WTC11 (cell line): ENCODE results near the gene INVS. TPM values are rescaled to one million over a fixed set of nuclear protein-coding genes. Genes with fewer than 3 reads are reported as not detected.
"Not testable (repeated sequence)": the region's sequence is repeated elsewhere in the genome, so short reads cannot be mapped to it uniquely, and the experiment has no call there.

Experiments
- ATAC-seq: fragments of 200-7000 bp; cut with Tn5 transposase; 2 replicates; pipeline ENCODE4 v1.10.0; 2021; ENCODE audit warnings: mild to moderate bottlenecking, moderate library complexity
- CTCF ChIA-PET: fragments of 300-600 bp; sonication (Branson Sonifier 250); formaldehyde crosslinking; loops from one replicate; lab custom pipeline; 2021; ENCODE audit warnings: antibody characterized with exemption; lab: Charles Lee
- POLR2A ChIA-PET: fragments of 350-600 bp; sonication (Branson Sonifier 250); formaldehyde crosslinking; loops from one replicate; lab custom pipeline; 2021; ENCODE audit warnings: antibody characterized with exemption; lab: Charles Lee
- DNase-seq: peaks from one replicate; pipeline ENCODE4 v3.0.0; 2021; ENCODE audit warnings: low spot score
- H3K27ac Mint-ChIP-seq: 2 replicates; pipeline ENCODE4 v1.8.0; 2021; ENCODE audit warnings: mixed read lengths
- H3K27me3 Mint-ChIP-seq: 2 replicates; pipeline ENCODE4 v1.8.0; 2021; ENCODE audit warnings: low read depth, mild to moderate bottlenecking, moderate library complexity, mixed read lengths
- H3K36me3 Mint-ChIP-seq: 2 replicates; pipeline ENCODE4 v1.8.0; 2021; ENCODE audit warnings: mixed read lengths
- H3K4me1 Mint-ChIP-seq: 2 replicates; pipeline ENCODE4 v1.8.0; 2022; ENCODE audit warnings: mixed read lengths
- H3K4me3 Mint-ChIP-seq: 2 replicates; pipeline ENCODE4 v1.8.0; 2021; ENCODE audit warnings: mild to moderate bottlenecking, moderate library complexity, mixed read lengths
- H3K9me3 Mint-ChIP-seq: 2 replicates; pipeline ENCODE4 v1.8.0; 2021; ENCODE audit warnings: mixed read lengths
- AR ChIP-seq: fragments of 250-450 bp; sonication (Bioruptor Pico); IDR thresholded peaks from 2 replicates; pipeline ENCODE4 v1.9.0; 2021; ENCODE audit warnings: mild to moderate bottlenecking
- CDX4 ChIP-seq: fragments of 250-450 bp; sonication (Bioruptor Pico); IDR thresholded peaks from 2 replicates; pipeline ENCODE4 v1.9.0; 2021; ENCODE audit warnings: moderate library complexity, mild to moderate bottlenecking, inconsistent platforms, borderline replicate concordance
- ESRRA ChIP-seq: sonication (generic); formaldehyde crosslinking; IDR thresholded peaks from 2 replicates; pipeline ENCODE4 v1.8.1; 2022; ENCODE audit warnings: mild to moderate bottlenecking, missing genetic modification reagents, borderline replicate concordance
- ETV6 ChIP-seq: sonication (generic); formaldehyde crosslinking; IDR thresholded peaks from 2 replicates; pipeline ENCODE4 v1.8.1; 2022; ENCODE audit warnings: mild to moderate bottlenecking, missing genetic modification reagents
- IRF1 ChIP-seq: sonication (generic); formaldehyde crosslinking; IDR thresholded peaks from 2 replicates; pipeline ENCODE4 v1.8.0; 2023; ENCODE audit warnings: missing genetic modification reagents
- IRF2 ChIP-seq: sonication (generic); formaldehyde crosslinking; IDR thresholded peaks from 2 replicates; pipeline ENCODE4 v1.8.0; 2022; ENCODE audit warnings: low read depth, missing genetic modification reagents, borderline replicate concordance
- JAZF1 ChIP-seq: fragments of 250-450 bp; sonication (Bioruptor Pico); IDR thresholded peaks from 2 replicates; pipeline ENCODE4 v1.9.0; 2021; ENCODE audit warnings: moderate library complexity, mild to moderate bottlenecking, inconsistent platforms
- MAX ChIP-seq: sonication (generic); formaldehyde crosslinking; IDR thresholded peaks from 2 replicates; pipeline ENCODE4 v1.8.0; 2022; ENCODE audit warnings: mild to moderate bottlenecking, missing genetic modification reagents
- MYBL2 ChIP-seq: sonication (generic); formaldehyde crosslinking; IDR thresholded peaks from 2 replicates; pipeline ENCODE4 v1.8.1; 2023; ENCODE audit warnings: mild to moderate bottlenecking, moderate library complexity, missing genetic modification reagents
- NFATC4 ChIP-seq: fragments of 250-450 bp; sonication (Bioruptor Pico); IDR thresholded peaks from 2 replicates; pipeline ENCODE4 v1.9.0; 2021; ENCODE audit warnings: mild to moderate bottlenecking
- PREB ChIP-seq: sonication (generic); formaldehyde crosslinking; IDR thresholded peaks from 2 replicates; pipeline ENCODE4 v1.8.1; 2022; ENCODE audit warnings: mild to moderate bottlenecking, missing genetic modification reagents, moderate library complexity, borderline replicate concordance
- PRRX2 ChIP-seq: fragments of 250-450 bp; sonication (Bioruptor Pico); IDR thresholded peaks from 2 replicates; pipeline ENCODE4 v1.8.0; 2021; ENCODE audit warnings: mild to moderate bottlenecking
- SMAD3 ChIP-seq: sonication (generic); formaldehyde crosslinking; IDR thresholded peaks from 2 replicates; pipeline ENCODE4 v1.8.0; 2022; ENCODE audit warnings: missing genetic modification reagents, mild to moderate bottlenecking, borderline replicate concordance
- SOX15 ChIP-seq: fragments of 250-450 bp; sonication (Bioruptor Pico); IDR thresholded peaks from 2 replicates; pipeline ENCODE4 v1.9.0; 2021; ENCODE audit warnings: mild to moderate bottlenecking
- ZNF138 ChIP-seq: sonication (generic); formaldehyde crosslinking; conservative IDR thresholded peaks from 2 replicates; pipeline ENCODE4 v1.8.1; 2022; ENCODE audit warnings: mild to moderate bottlenecking, moderate library complexity, missing genetic modification reagents
- ZNF423 ChIP-seq: fragments of 250-450 bp; sonication (Bioruptor Pico); IDR thresholded peaks from 2 replicates; pipeline ENCODE4 v2.1.2; 2022; ENCODE audit warnings: mild to moderate bottlenecking, moderate library complexity
- total RNA-seq: library from RNA; stranded (reverse); gene quantifications from 3 replicates; pipeline ENCODE4 v1.2.3, GENCODE V29; 2021
- TF ChIP-seq, protein P1 (sequence below): sonication (generic); formaldehyde crosslinking; conservative IDR thresholded peaks from 2 replicates; pipeline ENCODE4 v1.8.1; 2023; ENCODE audit warnings: mild to moderate bottlenecking, low read depth, missing genetic modification reagents, moderate library complexity
- TF ChIP-seq, protein P2 (sequence below): sonication (generic); formaldehyde crosslinking; IDR thresholded peaks from 2 replicates; pipeline ENCODE4 v1.8.1; 2023; ENCODE audit warnings: mild to moderate bottlenecking, missing genetic modification reagents, moderate library complexity
- TF ChIP-seq, protein P3 (sequence below): sonication (generic); formaldehyde crosslinking; IDR thresholded peaks from 2 replicates; pipeline ENCODE4 v1.8.1; 2022; ENCODE audit warnings: mild to moderate bottlenecking, moderate library complexity, missing genetic modification reagents

INVS gene
- total RNA-seq, 1 experiment from 2014 or later = 8.1 TPM

DNA sequence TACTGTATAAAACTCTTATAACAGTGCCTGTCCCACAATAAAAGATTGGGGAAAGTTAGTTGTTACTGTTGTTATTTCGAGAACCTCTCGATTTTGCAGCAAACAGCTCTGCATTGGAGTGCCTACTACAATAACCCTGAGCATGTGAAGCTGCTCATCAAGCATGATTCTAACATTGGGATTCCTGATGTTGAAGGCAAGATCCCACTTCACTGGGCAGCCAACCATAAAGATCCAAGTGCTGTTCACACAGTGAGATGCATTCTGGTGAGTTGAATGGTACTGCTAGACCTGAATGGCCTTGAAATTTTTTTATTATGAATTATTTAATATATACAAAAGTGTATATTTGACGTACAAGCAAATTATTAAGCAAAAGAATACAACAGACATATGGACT, 130.5 kb downstream of the INVS start:
- H3K4me1 Mint-ChIP-seq = no peaks in the 10 kb centered on the region
- CTCF ChIA-PET = no interaction called here
- no peak for DNase-seq
- TF ChIP-seq ETV6 (CRISPR knock-in tag) (no peak), ZNF138 (CRISPR knock-in tag) (no peak), ZNF423 (CRISPR knock-in tag) (no peak), MAX (no peak), IRF2 (CRISPR knock-in tag) (no peak), AR (CRISPR knock-in tag) (no peak), ESRRA (CRISPR knock-in tag) (no peak), SOX15 (CRISPR knock-in tag) (no peak), MYBL2 (no peak), JAZF1 (no peak), CDX4 (CRISPR knock-in tag) (no peak), IRF1 (CRISPR knock-in tag) (no peak), PREB (CRISPR knock-in tag) (no peak), PRRX2 (CRISPR knock-in tag) (no peak), NFATC4 (CRISPR knock-in tag) (no peak), SMAD3 (CRISPR knock-in tag) (no peak)
- TF ChIP-seq, protein P1, sequence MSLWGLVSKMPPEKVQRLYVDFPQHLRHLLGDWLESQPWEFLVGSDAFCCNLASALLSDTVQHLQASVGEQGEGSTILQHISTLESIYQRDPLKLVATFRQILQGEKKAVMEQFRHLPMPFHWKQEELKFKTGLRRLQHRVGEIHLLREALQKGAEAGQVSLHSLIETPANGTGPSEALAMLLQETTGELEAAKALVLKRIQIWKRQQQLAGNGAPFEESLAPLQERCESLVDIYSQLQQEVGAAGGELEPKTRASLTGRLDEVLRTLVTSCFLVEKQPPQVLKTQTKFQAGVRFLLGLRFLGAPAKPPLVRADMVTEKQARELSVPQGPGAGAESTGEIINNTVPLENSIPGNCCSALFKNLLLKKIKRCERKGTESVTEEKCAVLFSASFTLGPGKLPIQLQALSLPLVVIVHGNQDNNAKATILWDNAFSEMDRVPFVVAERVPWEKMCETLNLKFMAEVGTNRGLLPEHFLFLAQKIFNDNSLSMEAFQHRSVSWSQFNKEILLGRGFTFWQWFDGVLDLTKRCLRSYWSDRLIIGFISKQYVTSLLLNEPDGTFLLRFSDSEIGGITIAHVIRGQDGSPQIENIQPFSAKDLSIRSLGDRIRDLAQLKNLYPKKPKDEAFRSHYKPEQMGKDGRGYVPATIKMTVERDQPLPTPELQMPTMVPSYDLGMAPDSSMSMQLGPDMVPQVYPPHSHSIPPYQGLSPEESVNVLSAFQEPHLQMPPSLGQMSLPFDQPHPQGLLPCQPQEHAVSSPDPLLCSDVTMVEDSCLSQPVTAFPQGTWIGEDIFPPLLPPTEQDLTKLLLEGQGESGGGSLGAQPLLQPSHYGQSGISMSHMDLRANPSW = no peak
- TF ChIP-seq, protein P2, sequence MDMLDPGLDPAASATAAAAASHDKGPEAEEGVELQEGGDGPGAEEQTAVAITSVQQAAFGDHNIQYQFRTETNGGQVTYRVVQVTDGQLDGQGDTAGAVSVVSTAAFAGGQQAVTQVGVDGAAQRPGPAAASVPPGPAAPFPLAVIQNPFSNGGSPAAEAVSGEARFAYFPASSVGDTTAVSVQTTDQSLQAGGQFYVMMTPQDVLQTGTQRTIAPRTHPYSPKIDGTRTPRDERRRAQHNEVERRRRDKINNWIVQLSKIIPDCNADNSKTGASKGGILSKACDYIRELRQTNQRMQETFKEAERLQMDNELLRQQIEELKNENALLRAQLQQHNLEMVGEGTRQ = no peak
- TF ChIP-seq, protein P3, sequence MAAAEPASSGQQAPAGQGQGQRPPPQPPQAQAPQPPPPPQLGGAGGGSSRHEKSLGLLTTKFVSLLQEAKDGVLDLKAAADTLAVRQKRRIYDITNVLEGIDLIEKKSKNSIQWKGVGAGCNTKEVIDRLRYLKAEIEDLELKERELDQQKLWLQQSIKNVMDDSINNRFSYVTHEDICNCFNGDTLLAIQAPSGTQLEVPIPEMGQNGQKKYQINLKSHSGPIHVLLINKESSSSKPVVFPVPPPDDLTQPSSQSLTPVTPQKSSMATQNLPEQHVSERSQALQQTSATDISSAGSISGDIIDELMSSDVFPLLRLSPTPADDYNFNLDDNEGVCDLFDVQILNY (CRISPR knock-in tag) = no peak
- TF ChIP-seq, all 79 proteins: peak for 0
- Mint-ChIP-seq H3K9me3 (peaks cover 31% of the 10 kb centered on the region), H3K27ac (no peak overlapping the region), H3K27me3 (no peaks in the 10 kb centered on the region), H3K36me3 (peaks cover 12% of the 10 kb centered on the region), H3K4me3 (no peak overlapping the region)
- POLR2A ChIA-PET = no interaction called here
- ATAC-seq = no peak

DNA sequence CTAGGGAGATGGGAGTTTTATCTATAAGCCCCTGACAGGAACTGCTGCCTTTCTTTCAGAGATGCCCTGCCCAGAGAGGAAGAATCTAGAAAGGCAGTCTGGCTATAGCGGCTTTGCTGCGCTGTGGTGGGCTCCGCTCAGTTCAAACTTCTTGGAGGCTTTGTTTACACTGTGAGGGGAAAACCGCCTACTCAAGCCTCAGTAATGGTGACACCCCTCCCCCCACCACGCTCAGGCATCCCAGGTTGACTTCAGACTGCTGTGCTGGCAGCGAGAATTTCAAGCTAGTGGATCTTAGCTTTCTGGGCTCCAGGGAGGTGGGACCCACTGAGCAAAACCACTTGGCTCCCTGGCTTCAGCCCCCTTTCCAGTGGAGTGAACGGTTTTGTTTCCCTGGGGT, 137.9 kb downstream of the INVS start:
- Mint-ChIP-seq H3K36me3 (peaks cover 25% of the 10 kb centered on the region), H3K9me3 (peaks cover 45% of the 10 kb centered on the region)
- H3K4me3 Mint-ChIP-seq, H3K27me3 Mint-ChIP-seq, DNase-seq, H3K27ac Mint-ChIP-seq, H3K4me1 Mint-ChIP-seq, ATAC-seq, CTCF ChIA-PET, POLR2A ChIA-PET: not testable (repeated sequence)
